Measurements from ENCODE around the gene TRPT1. TPM values are rescaled to one million over a fixed set of nuclear protein-coding genes. Genes with fewer than 3 reads are reported as not detected.
A peak's percentile ranks its signal among the peaks of the same experiment; 100 is the strongest.

TRPT1 gene
- total RNA-seq, 2 experiments from 2014 or later, result 37.8 to 44.8 TPM

DNA sequence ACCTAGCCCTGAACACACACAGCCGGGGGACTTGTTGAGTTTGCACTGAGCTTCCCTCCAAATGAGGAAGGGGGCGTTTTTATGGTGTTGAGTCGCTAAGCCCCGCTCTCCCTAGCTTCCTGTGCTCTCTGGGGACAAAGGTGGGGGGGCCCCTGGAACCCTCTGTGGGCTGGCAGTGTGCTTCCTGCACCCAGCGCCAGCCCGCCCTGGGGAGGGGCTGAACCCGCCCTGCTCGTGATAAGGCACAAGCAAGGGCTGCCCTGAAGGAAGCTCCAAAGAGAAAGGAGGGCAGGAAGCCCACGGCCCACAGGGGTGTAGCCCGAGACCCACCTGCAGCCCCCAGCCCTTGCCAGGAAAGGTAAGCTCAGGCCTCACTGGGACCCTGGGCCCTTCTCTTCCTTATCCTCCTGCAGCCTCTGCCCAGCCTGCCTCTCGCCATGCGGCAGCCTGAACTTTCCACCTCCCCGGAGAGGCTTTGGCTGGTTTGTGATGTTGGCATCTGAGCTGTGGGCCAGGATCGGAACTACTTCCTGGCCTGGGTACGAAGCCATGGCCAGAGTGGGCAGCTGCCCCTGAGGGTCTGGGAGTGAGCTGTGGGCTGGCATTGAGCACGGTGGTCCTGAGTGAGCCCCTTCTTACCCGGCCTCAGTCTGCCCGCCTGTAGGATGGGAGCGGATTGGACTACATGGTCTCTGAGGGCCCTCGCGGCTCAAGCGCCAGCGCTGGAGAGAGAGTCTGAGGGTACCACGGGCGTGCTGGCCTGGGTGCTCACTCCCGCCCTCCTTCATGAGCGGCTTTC is 19.3 kb downstream of the TRPT1 start, which contains the start of gene FERMT3:
Gene FERMT3 (plus strand): TSS at position 265 of the 799 bp plus-strand sequence. CDS start 644 bp downstream, outside the sequence.
- POLR2A ChIA-PET, result interaction anchor here (0.6 to 9.2 kb wide), 27 partner anchors 9 to 654 kb away, joined by 3 to 162 read pairs (median 6); partner anchors contain the start of genes BAD, DNAJC4, ESRRA and FKBP2
- DNase-seq, result peak; percentile 89
- Mint-ChIP-seq H3K9me3 (ENCODE audit: insufficient read depth) (no peaks in the 10 kb centered on the region), H3K27me3 (ENCODE audit: low read depth) (no peaks in the 10 kb centered on the region), H3K36me3 (ENCODE audit: low read depth) (peaks cover 79% of the 10 kb centered on the region), H3K4me3 (peak within 1 kb of the TSS; percentile 93), H3K27ac (peak within 1 kb of the TSS; percentile 94), H3K4me1 (ENCODE audit: low read depth) (peaks cover 54% of the 10 kb centered on the region)
- CTCF ChIA-PET, result interaction anchor here (0.8 to 6.9 kb wide), 18 partner anchors 10 to 206 kb away, joined by 3 to 165 read pairs (median 12); partner anchors contain the start of genes BAD, CATSPERZ, DNAJC4 and ESRRA
- ATAC-seq, result peak; percentile 66

DNA sequence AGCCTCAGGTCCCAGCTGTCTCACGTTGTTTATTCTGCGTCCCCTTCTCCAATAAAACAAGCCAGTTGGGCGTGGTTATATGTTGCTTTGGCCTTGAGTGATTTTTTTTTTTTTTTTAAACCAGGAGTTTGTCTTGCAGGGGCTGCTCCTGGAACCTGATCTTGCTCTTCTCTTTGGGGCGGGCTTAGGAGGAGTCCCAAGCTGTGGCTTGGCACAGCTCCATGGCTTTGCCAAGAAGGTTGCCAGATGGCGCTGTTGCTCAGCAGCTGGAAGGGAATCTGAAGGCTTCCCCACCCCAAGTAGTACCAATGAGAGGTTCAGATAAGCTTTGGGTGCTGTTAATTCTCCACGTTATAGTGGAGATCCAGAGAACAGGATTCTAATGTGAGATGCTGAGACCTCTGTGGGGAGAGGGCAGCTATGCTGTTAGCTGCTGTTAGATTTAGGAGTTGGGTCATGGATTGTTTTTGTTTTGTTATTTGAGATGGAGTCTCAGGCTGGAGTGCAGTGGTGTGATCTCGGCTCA is 21.5 kb downstream of the TRPT1 start:
- Mint-ChIP-seq H3K4me1 (ENCODE audit: low read depth) (peaks cover 50% of the 10 kb centered on the region), H3K27me3 (ENCODE audit: low read depth) (no peaks in the 10 kb centered on the region), H3K27ac (peak overlapping the region; percentile 80), H3K9me3 (ENCODE audit: insufficient read depth) (no peaks in the 10 kb centered on the region), H3K4me3 (peak overlapping the region; percentile 43), H3K36me3 (ENCODE audit: low read depth) (peaks cover 85% of the 10 kb centered on the region)
- DNase-seq (peak; percentile 82), ATAC-seq (peak; percentile 43)
- POLR2A ChIA-PET, result interaction anchor here (0.6 to 9.2 kb wide), 7 partner anchors 14 to 100 kb away, joined by 3 to 162 read pairs (median 41); partner anchors contain the start of genes ESRRA, NUDT22, STIP1 and TRPT1
- CTCF ChIA-PET, result interaction anchor here (0.7 to 6.9 kb wide), 24 partner anchors 9 to 156 kb away, joined by 3 to 165 read pairs (median 10); partner anchors contain the start of genes BAD, CATSPERZ, DNAJC4 and ESRRA

DNA sequence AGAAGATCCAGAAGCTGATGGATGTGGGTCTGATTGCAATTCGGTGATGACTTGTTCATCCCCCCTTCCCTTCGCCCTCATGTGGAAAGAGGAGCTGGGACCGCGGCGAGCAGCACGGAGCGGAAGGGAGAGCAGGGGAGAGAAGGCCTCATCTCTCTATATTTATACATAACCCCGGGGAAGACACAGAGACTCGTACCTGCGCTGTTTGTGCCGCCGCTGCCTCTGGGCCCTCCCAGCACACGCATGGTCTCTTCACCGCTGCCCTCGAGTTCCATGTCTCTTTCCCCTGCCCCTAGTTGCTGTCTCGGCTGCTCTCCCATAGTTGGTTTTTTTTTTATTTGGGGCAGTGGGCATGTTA is 21.9 kb downstream of the TRPT1 start:
- peaks cover 86% of the 10 kb centered on the region for H3K36me3 Mint-ChIP-seq (ENCODE audit: low read depth)
- ChIA-PET POLR2A (interaction anchor here (0.6 to 9.2 kb wide), 6 partner anchors 15 to 100 kb away, joined by 3 to 162 read pairs (median 48); partner anchors contain the start of genes ESRRA, NUDT22, STIP1 and TRPT1), CTCF (interaction anchor here (0.7 to 6.9 kb wide), 23 partner anchors 8 to 157 kb away, joined by 3 to 165 read pairs (median 10); partner anchors contain the start of genes BAD, CATSPERZ, DNAJC4 and ESRRA)
- no peak for DNase-seq
- peak overlapping the region; percentile 80 for H3K27ac Mint-ChIP-seq
- no peaks in the 10 kb centered on the region for H3K9me3 Mint-ChIP-seq (ENCODE audit: insufficient read depth)
- no peaks in the 10 kb centered on the region for H3K27me3 Mint-ChIP-seq (ENCODE audit: low read depth)
- H3K4me1 Mint-ChIP-seq (ENCODE audit: low read depth), result peaks cover 45% of the 10 kb centered on the region
- H3K4me3 Mint-ChIP-seq, result no peak overlapping the region
- no peak for ATAC-seq

DNA sequence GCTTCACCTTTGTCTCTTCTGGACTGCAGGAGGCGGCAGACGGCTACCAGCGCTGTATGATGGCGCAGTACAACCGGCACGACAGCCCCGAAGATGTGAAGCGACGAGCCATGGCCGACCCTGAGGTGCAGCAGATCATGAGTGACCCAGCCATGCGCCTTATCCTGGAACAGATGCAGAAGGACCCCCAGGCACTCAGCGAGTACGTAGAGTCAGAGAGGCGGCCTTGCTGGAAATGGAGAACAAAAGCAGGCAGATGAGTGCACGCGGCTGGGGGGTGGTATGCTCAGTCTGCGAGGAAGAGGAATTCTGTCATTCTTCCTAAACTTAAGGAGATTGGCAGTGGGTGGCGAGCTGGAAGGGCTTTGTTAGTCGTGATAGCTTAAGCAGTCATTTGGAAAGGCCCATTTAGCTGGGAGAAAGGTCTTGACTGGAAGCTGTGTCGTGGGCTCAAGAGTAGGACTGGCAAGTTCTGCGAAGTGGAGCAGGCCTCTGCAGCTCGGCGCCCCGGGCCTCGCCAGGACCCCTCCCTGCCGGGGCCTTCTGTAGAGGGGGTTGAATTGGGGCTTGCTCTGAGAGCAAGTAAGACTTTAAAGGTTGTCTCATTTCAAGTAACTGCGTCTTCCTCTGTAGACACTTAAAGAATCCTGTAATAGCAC is 22.4 kb downstream of the TRPT1 start:
- Mint-ChIP-seq H3K9me3 (ENCODE audit: insufficient read depth) (no peaks in the 10 kb centered on the region), H3K27ac (peak overlapping the region; percentile 72), H3K27me3 (ENCODE audit: low read depth) (no peaks in the 10 kb centered on the region), H3K36me3 (ENCODE audit: low read depth) (peaks cover 85% of the 10 kb centered on the region), H3K4me1 (ENCODE audit: low read depth) (peaks cover 42% of the 10 kb centered on the region), H3K4me3 (no peak overlapping the region)
- DNase-seq, result no peak
- ChIA-PET CTCF (interaction anchor here (1.1 to 6.9 kb wide), 13 partner anchors 8 to 139 kb away, joined by 4 to 165 read pairs (median 23); partner anchors contain the start of genes BAD, CATSPERZ, ESRRA and FKBP2), POLR2A (interaction anchor here (1.3 to 9.2 kb wide), 5 partner anchors 15 to 101 kb away, joined by 3 to 162 read pairs (median 54); partner anchors contain the start of genes ESRRA, NUDT22, STIP1 and TRPT1)
- ATAC-seq, result no peak

DNA sequence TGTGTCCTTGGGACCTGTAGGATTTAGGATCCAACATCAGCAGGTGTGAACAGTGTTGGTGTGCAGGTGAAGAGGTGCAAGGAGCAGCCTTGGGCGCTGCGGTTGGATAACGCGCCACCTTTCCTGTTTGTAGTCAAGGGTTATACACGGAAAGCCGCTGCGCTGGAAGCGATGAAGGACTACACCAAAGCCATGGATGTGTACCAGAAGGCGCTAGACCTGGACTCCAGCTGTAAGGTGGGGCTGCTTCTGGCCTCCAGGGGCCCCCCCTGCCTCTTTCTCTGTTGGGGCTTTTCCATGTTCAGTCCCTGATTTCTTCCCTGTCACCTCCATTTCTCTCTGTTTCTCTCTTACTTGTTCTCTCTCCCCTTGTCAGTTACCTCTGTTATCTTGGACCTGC is 23.0 kb downstream of the TRPT1 start:
- ChIA-PET POLR2A (interaction anchor here (1.3 to 9.2 kb wide), 4 partner anchors 14 to 101 kb away, joined by 3 to 162 read pairs (median 48); partner anchors contain the start of genes ESRRA and STIP1), CTCF (interaction anchor here (4.1 to 6.9 kb wide), 7 partner anchors 13 to 100 kb away, joined by 23 to 165 read pairs (median 57); partner anchors contain the start of genes BAD, CATSPERZ, ESRRA and FKBP2)
- Mint-ChIP-seq H3K36me3 (ENCODE audit: low read depth) (peaks cover 86% of the 10 kb centered on the region), H3K4me3 (no peak overlapping the region), H3K27me3 (ENCODE audit: low read depth) (no peaks in the 10 kb centered on the region), H3K4me1 (ENCODE audit: low read depth) (peaks cover 42% of the 10 kb centered on the region), H3K9me3 (ENCODE audit: insufficient read depth) (no peaks in the 10 kb centered on the region), H3K27ac (peak overlapping the region; percentile 66)
- no peak for ATAC-seq
- no peak for DNase-seq

DNA sequence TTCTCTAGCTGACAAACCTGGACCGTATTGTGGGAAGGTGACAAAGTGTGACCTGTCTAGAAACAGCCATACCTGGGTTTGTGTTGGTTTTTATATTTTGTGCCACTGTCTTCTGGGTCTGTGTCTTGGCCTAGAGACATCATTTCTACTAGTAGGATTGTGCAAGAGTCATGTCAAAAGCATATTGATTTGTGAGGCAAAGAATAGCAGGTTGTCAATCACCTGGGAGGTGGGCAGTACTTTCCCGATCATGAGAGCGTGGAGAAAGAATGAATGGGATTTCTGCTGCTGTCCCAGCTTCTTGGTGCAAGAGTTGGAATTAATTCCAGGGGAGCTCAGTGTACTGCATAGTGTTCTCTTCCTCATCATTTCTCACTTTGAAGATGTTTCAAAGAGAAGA is 24.4 kb downstream of the TRPT1 start:
- Mint-ChIP-seq H3K36me3 (ENCODE audit: low read depth) (peaks cover 85% of the 10 kb centered on the region), H3K4me3 (no peak overlapping the region), H3K27ac (no peak overlapping the region), H3K4me1 (ENCODE audit: low read depth) (peaks cover 53% of the 10 kb centered on the region), H3K27me3 (ENCODE audit: low read depth) (no peaks in the 10 kb centered on the region), H3K9me3 (ENCODE audit: insufficient read depth) (no peaks in the 10 kb centered on the region)
- CTCF ChIA-PET, result interaction anchor here (0.9 kb wide), 1 partner anchor 25 kb away, joined by 4 read pairs; no protein-coding TSS in a partner anchor
- ATAC-seq (no peak), DNase-seq (no peak)
- POLR2A ChIA-PET, result no interaction called here

DNA sequence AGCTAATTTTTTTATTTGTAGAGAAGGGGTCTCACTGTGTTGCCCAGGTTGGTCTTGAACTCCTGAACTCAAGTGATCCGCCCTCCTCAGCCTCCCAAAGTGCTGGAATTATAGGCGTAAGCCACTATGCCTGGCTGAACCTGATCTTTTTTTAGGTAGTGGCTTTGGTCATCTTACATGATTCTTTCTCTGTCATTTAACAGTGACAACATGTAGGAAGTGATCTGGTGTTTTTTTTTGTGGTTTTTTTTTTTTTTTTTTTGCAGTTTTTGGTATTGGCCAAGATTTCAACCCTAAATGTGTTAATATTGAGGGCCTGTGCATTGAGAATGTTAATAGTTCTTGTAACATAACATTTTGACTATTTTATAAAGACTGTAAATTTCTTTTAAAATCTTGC is 27.5 kb downstream of the TRPT1 start:
- Mint-ChIP-seq H3K27ac (no peak overlapping the region), H3K4me3 (no peak overlapping the region), H3K36me3 (ENCODE audit: low read depth) (peaks cover 89% of the 10 kb centered on the region), H3K9me3 (ENCODE audit: insufficient read depth) (no peaks in the 10 kb centered on the region), H3K27me3 (ENCODE audit: low read depth) (no peaks in the 10 kb centered on the region), H3K4me1 (ENCODE audit: low read depth) (peaks cover 29% of the 10 kb centered on the region)
- CTCF ChIA-PET, result no interaction called here
- no peak for ATAC-seq
- POLR2A ChIA-PET, result interaction anchor here (0.9 kb wide), 1 partner anchor 10 kb away, joined by 3 read pairs; no protein-coding TSS in a partner anchor
- DNase-seq, result no peak

DNA sequence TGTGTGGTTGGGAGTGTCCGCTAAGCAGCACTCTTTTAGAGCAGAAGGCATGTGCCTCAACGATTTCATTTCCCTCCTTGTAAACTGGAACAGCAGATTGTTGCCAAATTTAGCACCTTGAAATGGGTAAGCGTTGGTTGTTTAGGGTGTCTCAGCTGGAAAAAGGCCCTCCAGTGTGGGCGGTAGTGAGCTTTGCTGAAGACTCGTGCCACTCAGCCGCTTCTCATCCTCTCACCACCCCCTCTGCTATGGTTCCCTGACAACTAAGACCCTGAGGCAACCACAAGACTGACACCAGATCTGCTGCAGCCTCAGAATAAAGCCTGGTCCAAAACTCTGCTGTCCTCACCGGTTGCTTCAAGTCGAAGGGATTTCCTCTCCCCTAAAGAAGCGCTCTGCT is 29.4 kb downstream of the TRPT1 start:
- no peaks in the 10 kb centered on the region for H3K9me3 Mint-ChIP-seq (ENCODE audit: insufficient read depth)
- POLR2A ChIA-PET, result interaction anchor here (3.6 kb wide), 1 partner anchor 10 kb away, joined by 21 read pairs; the partner anchor contains the start of gene STIP1
- H3K36me3 Mint-ChIP-seq (ENCODE audit: low read depth), result peaks cover 86% of the 10 kb centered on the region
- H3K4me1 Mint-ChIP-seq (ENCODE audit: low read depth), result peaks cover 29% of the 10 kb centered on the region
- no peak overlapping the region for H3K27ac Mint-ChIP-seq
- no peak for DNase-seq
- H3K4me3 Mint-ChIP-seq, result no peak overlapping the region
- CTCF ChIA-PET, result interaction anchor here (1.9 to 2.7 kb wide), 4 partner anchors 8 to 108 kb away, joined by 4 to 11 read pairs (median 8); partner anchors contain the start of gene FERMT3
- no peaks in the 10 kb centered on the region for H3K27me3 Mint-ChIP-seq (ENCODE audit: low read depth)
- ATAC-seq, result no peak

DNA sequence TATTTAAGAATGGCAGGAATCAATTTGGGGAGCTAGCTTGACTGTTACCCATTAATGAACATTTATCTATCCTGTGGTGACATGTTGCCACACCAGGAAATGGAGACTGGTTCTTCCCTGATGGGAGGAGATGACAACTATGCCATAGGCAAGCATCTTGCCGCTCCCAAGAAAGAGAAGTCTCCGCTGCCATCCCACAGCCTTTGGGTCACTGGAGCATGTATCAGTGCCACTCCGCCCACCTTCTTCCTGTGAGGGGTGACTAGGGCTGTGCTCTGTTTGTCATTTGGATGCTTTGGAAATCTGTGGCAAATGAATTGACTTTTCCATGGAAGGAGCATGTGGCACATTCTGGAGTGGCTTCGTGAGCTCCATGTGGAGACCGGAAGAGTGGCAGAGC is 33.6 kb downstream of the TRPT1 start:
- Mint-ChIP-seq H3K36me3 (ENCODE audit: low read depth) (peaks cover 72% of the 10 kb centered on the region), H3K4me3 (no peak overlapping the region)

DNA sequence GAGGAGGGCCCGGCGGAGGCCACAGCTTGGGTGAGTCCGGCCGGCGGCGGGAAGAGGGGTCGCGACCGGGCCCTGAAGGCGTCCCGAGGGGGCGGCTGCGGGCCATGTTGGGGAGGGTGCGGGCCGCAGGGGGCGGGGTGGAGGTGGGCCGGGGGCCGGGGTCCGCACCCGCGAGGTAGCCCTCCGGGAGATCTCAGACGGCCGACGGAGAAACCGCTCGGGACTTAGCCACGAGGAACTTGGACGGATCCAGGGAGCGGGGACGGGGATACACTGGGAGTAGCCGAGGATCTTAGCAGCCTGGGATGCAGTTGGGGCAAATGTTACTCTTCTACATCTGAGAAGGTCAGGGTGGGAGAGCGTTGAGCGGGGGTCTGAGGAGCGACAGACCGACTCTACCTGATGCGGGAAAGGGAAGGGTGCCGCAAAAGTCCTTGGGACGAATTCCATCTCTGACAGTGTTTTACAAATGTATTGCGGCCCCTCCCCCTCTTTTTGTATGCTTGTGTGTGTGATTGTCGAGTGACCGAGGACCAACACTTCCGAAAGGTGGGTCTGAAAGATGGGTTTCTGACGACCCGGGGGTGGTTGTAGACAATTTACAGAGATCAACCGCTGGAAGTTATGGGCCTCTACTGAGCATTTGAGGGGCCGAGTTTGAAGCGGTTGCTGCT is 39.4 kb downstream of the TRPT1 start:
- Mint-ChIP-seq H3K36me3 (ENCODE audit: low read depth) (peaks cover 28% of the 10 kb centered on the region), H3K27me3 (ENCODE audit: low read depth) (no peaks in the 10 kb centered on the region), H3K4me3 (no peak overlapping the region), H3K4me1 (ENCODE audit: low read depth) (peaks cover 47% of the 10 kb centered on the region), H3K27ac (peak overlapping the region; percentile 98), H3K9me3 (ENCODE audit: insufficient read depth) (no peaks in the 10 kb centered on the region)
- DNase-seq, result peak; percentile 76
- POLR2A ChIA-PET, result interaction anchor here (0.6 to 9.3 kb wide), 22 partner anchors 9 to 1345 kb away, joined by 3 to 162 read pairs (median 4); partner anchors contain the start of genes CCDC88B, ESRRA, FERMT3 and MACROD1
- ATAC-seq, result peak; percentile 0
- CTCF ChIA-PET, result interaction anchor here (0.7 to 9.2 kb wide), 9 partner anchors 10 to 187 kb away, joined by 3 to 87 read pairs (median 3); partner anchors contain the start of genes CATSPERZ, ESRRA, FERMT3 and FKBP2

More for the DNA sequence above, 33.6 kb downstream of the TRPT1 start:
- ATAC-seq (no peak), DNase-seq (no peak)
- Mint-ChIP-seq H3K27ac (no peak overlapping the region), H3K27me3 (ENCODE audit: low read depth) (no peaks in the 10 kb centered on the region), H3K9me3 (ENCODE audit: insufficient read depth) (no peaks in the 10 kb centered on the region), H3K4me1 (ENCODE audit: low read depth) (peaks cover 32% of the 10 kb centered on the region)
- ChIA-PET CTCF (interaction anchor here (1.2 to 9.2 kb wide), 2 partner anchors 13 to 51 kb away, joined by 3 to 87 read pairs; partner anchors contain the start of gene FERMT3), POLR2A (interaction anchor here (9.3 kb wide), 1 partner anchor 14 kb away, joined by 162 read pairs; the partner anchor contains the start of gene FERMT3)
